ENCODE data around the gene FSTL4.

- TF ChIP-seq NR1H2 (CRISPR knock-in tag; IDR thresholded peaks at IDR 0.05; ENCODE audit: borderline replicate concordance, low read depth): no peak
- TF ChIP-seq HMGA1 (CRISPR knock-in tag; conservative IDR thresholded peaks at IDR 0.05): no peak
- TF ChIP-seq JUN (CRISPR knock-in tag; IDR thresholded peaks at IDR 0.05): no peak
- TF ChIP-seq, protein P1, sequence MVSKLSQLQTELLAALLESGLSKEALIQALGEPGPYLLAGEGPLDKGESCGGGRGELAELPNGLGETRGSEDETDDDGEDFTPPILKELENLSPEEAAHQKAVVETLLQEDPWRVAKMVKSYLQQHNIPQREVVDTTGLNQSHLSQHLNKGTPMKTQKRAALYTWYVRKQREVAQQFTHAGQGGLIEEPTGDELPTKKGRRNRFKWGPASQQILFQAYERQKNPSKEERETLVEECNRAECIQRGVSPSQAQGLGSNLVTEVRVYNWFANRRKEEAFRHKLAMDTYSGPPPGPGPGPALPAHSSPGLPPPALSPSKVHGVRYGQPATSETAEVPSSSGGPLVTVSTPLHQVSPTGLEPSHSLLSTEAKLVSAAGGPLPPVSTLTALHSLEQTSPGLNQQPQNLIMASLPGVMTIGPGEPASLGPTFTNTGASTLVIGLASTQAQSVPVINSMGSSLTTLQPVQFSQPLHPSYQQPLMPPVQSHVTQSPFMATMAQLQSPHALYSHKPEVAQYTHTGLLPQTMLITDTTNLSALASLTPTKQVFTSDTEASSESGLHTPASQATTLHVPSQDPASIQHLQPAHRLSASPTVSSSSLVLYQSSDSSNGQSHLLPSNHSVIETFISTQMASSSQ (IDR thresholded peaks at IDR 0.05; ENCODE audit: low read depth): no peak
- TF ChIP-seq, protein P1 (CRISPR knock-in tag; IDR thresholded peaks at IDR 0.05; ENCODE audit: borderline replicate concordance): no peak
- no peak for TF ChIP-seq FOXK1 (CRISPR knock-in tag; IDR thresholded peaks at IDR 0.05; ENCODE audit: borderline replicate concordance, low read depth)
- TF ChIP-seq FOSL2 (CRISPR knock-in tag; IDR thresholded peaks at IDR 0.05): no peak
- no peak for TF ChIP-seq CHD2 (IDR thresholded peaks at IDR 0.05; ENCODE audit: low read depth, low read length)
Measured at GRCh38 chr5:133402775-133403174, 209.6 kb downstream of the FSTL4 start.

Data from HepG2 (cell line).